Gastroesophageal sphincter (tissue), 3 donors: ENCODE data around the gene PPARA.

Experiments
- EP300 ChIP-seq: sonication (generic); formaldehyde crosslinking; IDR thresholded peaks from one replicate; pipeline ENCODE4 v1.6.1; 2017; ENCODE audit warnings: antibody characterized with exemption, mild to moderate bottlenecking
- POLR2A ChIP-seq, 2 donors: fragments of 450-650 bp; IDR thresholded peaks; one replicate each; pipeline ENCODE4 v1.6.1; 2017; ENCODE audit warnings: antibody characterized with exemption in 2 of 2, mild to moderate bottlenecking in 2 of 2, moderate library complexity in 1 of 2
- POLR2AphosphoS5 ChIP-seq: sonication (generic); formaldehyde crosslinking; IDR thresholded peaks from one replicate; pipeline ENCODE4 v1.6.1; 2017; ENCODE audit warnings: antibody characterized with exemption
- TF ChIP-seq, protein P1 (sequence below), 4 experiments: fragments of 200-600 bp in 2 of 4; fragments of 450-650 bp in 2 of 4; sonication (generic) in 1 of 4; IDR thresholded peaks; one replicate each; pipeline ENCODE4 v1.5.1; 2017 to 2019; ENCODE audit warnings: antibody characterized with exemption in 4 of 4, mild to moderate bottlenecking in 2 of 4, moderate library complexity in 2 of 4

DNA sequence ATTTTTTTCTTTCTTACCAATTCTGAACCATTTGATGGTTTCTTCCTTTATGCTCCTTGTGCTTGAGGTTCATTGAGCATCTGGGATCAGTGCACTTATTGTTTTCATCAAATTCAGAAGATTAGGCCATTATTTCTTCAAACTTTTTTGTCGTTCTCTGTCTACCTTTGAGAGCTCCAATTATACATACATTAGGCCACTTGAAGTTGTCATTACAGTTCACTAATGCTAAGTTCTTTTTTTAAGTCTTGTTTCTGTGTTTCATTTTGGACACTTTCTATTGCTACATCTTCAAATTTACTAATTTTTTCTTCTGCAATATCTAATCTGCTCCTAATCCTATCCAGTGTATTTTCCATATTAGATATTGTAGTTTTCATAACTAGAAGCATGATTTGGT, 58.9 kb downstream of the PPARA start:
- TF ChIP-seq, protein P1, sequence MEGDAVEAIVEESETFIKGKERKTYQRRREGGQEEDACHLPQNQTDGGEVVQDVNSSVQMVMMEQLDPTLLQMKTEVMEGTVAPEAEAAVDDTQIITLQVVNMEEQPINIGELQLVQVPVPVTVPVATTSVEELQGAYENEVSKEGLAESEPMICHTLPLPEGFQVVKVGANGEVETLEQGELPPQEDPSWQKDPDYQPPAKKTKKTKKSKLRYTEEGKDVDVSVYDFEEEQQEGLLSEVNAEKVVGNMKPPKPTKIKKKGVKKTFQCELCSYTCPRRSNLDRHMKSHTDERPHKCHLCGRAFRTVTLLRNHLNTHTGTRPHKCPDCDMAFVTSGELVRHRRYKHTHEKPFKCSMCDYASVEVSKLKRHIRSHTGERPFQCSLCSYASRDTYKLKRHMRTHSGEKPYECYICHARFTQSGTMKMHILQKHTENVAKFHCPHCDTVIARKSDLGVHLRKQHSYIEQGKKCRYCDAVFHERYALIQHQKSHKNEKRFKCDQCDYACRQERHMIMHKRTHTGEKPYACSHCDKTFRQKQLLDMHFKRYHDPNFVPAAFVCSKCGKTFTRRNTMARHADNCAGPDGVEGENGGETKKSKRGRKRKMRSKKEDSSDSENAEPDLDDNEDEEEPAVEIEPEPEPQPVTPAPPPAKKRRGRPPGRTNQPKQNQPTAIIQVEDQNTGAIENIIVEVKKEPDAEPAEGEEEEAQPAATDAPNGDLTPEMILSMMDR (IDR thresholded peaks at IDR 0.05) = no peak
- no peak for TF ChIP-seq POLR2AphosphoS5
- TF ChIP-seq EP300 = no peak
- no peak for TF ChIP-seq POLR2A (IDR thresholded peaks at IDR 0.05)
